Measurements from ENCODE around the gene KLF16. TPM values are rescaled to one million over a fixed set of nuclear protein-coding genes. Genes with fewer than 3 reads are reported as not detected.

The KLF16 gene
- total and polyA plus RNA-seq, 2 experiments from 2014 or later = 4.6 to 11.0 TPM

GRCh38 chr19:1815605-1816529, 47.5 kb downstream of the KLF16 start:
- Histone ChIP-seq H3F3A (ENCODE audit: insufficient read depth) (no peaks in the 10 kb centered on the region), H3K4me3 (no peak overlapping the region)
- 93 to 94% methylated on average over 38 to 60 of the region's 61 CpGs for WGBS, 2 experiments (ENCODE audit: low coverage in 1 of 2, low lambda C conversion rate in 2 of 2, missing lambda C conversion rate in 2 of 2)

GRCh38 chr19:1814833-1815604, 48.4 kb downstream of the KLF16 start:
- H3F3A ChIP-seq (ENCODE audit: insufficient read depth) = no peaks in the 10 kb centered on the region
- H4K20me1 ChIP-seq (ENCODE audit: insufficient read depth) = no peaks in the 10 kb centered on the region
- 79% methylated on average over 12 to 26 of the region's 26 CpGs for WGBS, 2 experiments (ENCODE audit: low coverage in 1 of 2, low lambda C conversion rate in 2 of 2, missing lambda C conversion rate in 2 of 2)
- no peak overlapping the region for H3K4me2 ChIP-seq (ENCODE audit: unreplicated experiment)
- no peak overlapping the region for H3K27ac ChIP-seq
- no peaks in the 10 kb centered on the region for H3K79me2 ChIP-seq (ENCODE audit: insufficient read depth)
- H3K36me3 ChIP-seq (ENCODE audit: low read depth) = peaks cover under 1% of the 10 kb centered on the region; the same call in 1 of the 2 replicates
- H3K9ac ChIP-seq = no peak overlapping the region
- no peak for DNase-seq
- H3K4me3 ChIP-seq = no peak overlapping the region
- in situ Hi-C loops (cut with MboI) = no loop called here
- peaks cover 3% of the 10 kb centered on the region; the same call in 1 of the 2 replicates for H3K4me1 ChIP-seq (ENCODE audit: insufficient read depth)
- no peak overlapping the region for H2AFZ ChIP-seq
- no peaks in the 10 kb centered on the region for H3K27me3 ChIP-seq (replicated peaks; ENCODE audit: insufficient read depth)
- H3K9me2 ChIP-seq (ENCODE audit: insufficient read depth) = no peaks in the 10 kb centered on the region
- H3K9me3 ChIP-seq (ENCODE audit: low read depth) = no peaks in the 10 kb centered on the region
- no peak for TF ChIP-seq EZH2phosphoT487 (IDR thresholded peaks at IDR 0.05; ENCODE audit: insufficient read depth, low read depth)
- TF ChIP-seq EZH2 (IDR thresholded peaks at IDR 0.05; ENCODE audit: insufficient read depth, poor library complexity, severe bottlenecking) = no peak

More at GRCh38 chr19:1815605-1816529, 47.5 kb downstream of the KLF16 start:
- no peaks in the 10 kb centered on the region for H3K27me3 ChIP-seq (replicated peaks; ENCODE audit: insufficient read depth)
- H3K79me2 ChIP-seq (ENCODE audit: insufficient read depth) = no peaks in the 10 kb centered on the region
- peaks cover 6% of the 10 kb centered on the region; the same call in 1 of the 2 replicates for H3K36me3 ChIP-seq (ENCODE audit: low read depth)
- no peaks in the 10 kb centered on the region for H4K20me1 ChIP-seq (ENCODE audit: insufficient read depth)
- peaks cover 3% of the 10 kb centered on the region; the same call in 1 of the 2 replicates for H3K4me1 ChIP-seq (ENCODE audit: insufficient read depth)
- H2AFZ ChIP-seq = no peak overlapping the region
- in situ Hi-C loops (cut with MboI) = no loop called here
- H3K9me2 ChIP-seq (ENCODE audit: insufficient read depth) = no peaks in the 10 kb centered on the region
- H3K27ac ChIP-seq = no peak overlapping the region
- TF ChIP-seq EZH2 (IDR thresholded peaks at IDR 0.05; ENCODE audit: insufficient read depth, poor library complexity, severe bottlenecking) (no peak), EZH2phosphoT487 (IDR thresholded peaks at IDR 0.05; ENCODE audit: insufficient read depth, low read depth) (no peak)
- H3K9me3 ChIP-seq (ENCODE audit: low read depth) = no peaks in the 10 kb centered on the region
- no peak overlapping the region for H3K9ac ChIP-seq
- DNase-seq = no peak
- H3K4me2 ChIP-seq (ENCODE audit: unreplicated experiment) = no peak overlapping the region

GRCh38 chr19:1814391-1814790, 49.0 kb downstream of the KLF16 start:
- peaks cover 3% of the 10 kb centered on the region; the same call in 1 of the 2 replicates for H3K4me1 ChIP-seq (ENCODE audit: insufficient read depth)
- no peaks in the 10 kb centered on the region for H3K9me3 ChIP-seq (ENCODE audit: low read depth)
- H3K9ac ChIP-seq = no peak overlapping the region
- H3K27ac ChIP-seq = no peak overlapping the region
- no peaks in the 10 kb centered on the region for H3K27me3 ChIP-seq (replicated peaks; ENCODE audit: insufficient read depth)
- H3K4me2 ChIP-seq (ENCODE audit: unreplicated experiment) = no peak overlapping the region
- H3K79me2 ChIP-seq (ENCODE audit: insufficient read depth) = no peaks in the 10 kb centered on the region
- 56 to 61% methylated on average over 10 of the region's 10 CpGs for WGBS, 2 experiments (ENCODE audit: low coverage in 1 of 2, low lambda C conversion rate in 2 of 2, missing lambda C conversion rate in 2 of 2)
- H3K36me3 ChIP-seq (ENCODE audit: low read depth) = no peaks in the 10 kb centered on the region; the same call in 1 of the 2 replicates
- TF ChIP-seq EZH2phosphoT487 (IDR thresholded peaks at IDR 0.05; ENCODE audit: insufficient read depth, low read depth) (no peak), EZH2 (IDR thresholded peaks at IDR 0.05; ENCODE audit: insufficient read depth, poor library complexity, severe bottlenecking) (no peak)
- H3K9me2 ChIP-seq (ENCODE audit: insufficient read depth) = no peaks in the 10 kb centered on the region
- H3F3A ChIP-seq (ENCODE audit: insufficient read depth) = no peaks in the 10 kb centered on the region
- no peak for DNase-seq
- no peak overlapping the region for H3K4me3 ChIP-seq
- in situ Hi-C loops (cut with MboI) = no loop called here
- H4K20me1 ChIP-seq (ENCODE audit: insufficient read depth) = no peaks in the 10 kb centered on the region
- no peak overlapping the region for H2AFZ ChIP-seq

Data from GM23248 (cell line).